ENCODE results near the gene FAM234B. TPM values are rescaled to one million over a fixed set of nuclear protein-coding genes. Genes with fewer than 3 reads are reported as not detected.

FAM234B gene
- polyA plus RNA-seq, 1 donor from 2014 or later = 20.5 TPM

- no peak overlapping the region for H2AFZ ChIP-seq (ENCODE audit: low read depth, low read length)
Observed at GRCh38 chr12:13032164-13032563, 12.0 kb upstream of the FAM234B start.

GRCh38 chr12:13033476-13033875 is 10.7 kb upstream of the FAM234B start:
- Histone ChIP-seq H3K4me2 (ENCODE audit: low read length) (no peak overlapping the region), H3K4me3 (ENCODE audit: low read length) (no peak overlapping the region), H3K27me3 (ENCODE audit: insufficient read depth, low read depth, low read length) (no peaks in the 10 kb centered on the region), H2AFZ (ENCODE audit: low read depth, low read length) (no peak overlapping the region), H3K36me3 (ENCODE audit: insufficient read depth, low read length) (no peaks in the 10 kb centered on the region), H3K9me3 (ENCODE audit: low read length) (no peaks in the 10 kb centered on the region), H3K27ac (ENCODE audit: low read length) (no peak overlapping the region), H3K9ac (ENCODE audit: low read length) (no peak overlapping the region), H3K9me2 (ENCODE audit: insufficient read depth, low read length) (no peaks in the 10 kb centered on the region), H3K79me2 (replicated peaks; ENCODE audit: insufficient read depth, low read length) (no peaks in the 10 kb centered on the region), H3F3A (ENCODE audit: insufficient read depth, low read length, poor library complexity, severe bottlenecking) (no peaks in the 10 kb centered on the region), H4K20me1 (ENCODE audit: insufficient read depth) (no peaks in the 10 kb centered on the region)
- TF ChIP-seq EZH2 (IDR thresholded peaks at IDR 0.05; ENCODE audit: borderline replicate concordance, insufficient read depth, low read length, poor library complexity, severe bottlenecking) = no peak
- no peak for TF ChIP-seq POLR2AphosphoS5 (IDR thresholded peaks at IDR 0.05)
- TF ChIP-seq CTCF (IDR thresholded peaks at IDR 0.05; ENCODE audit: poor library complexity, severe bottlenecking) = no peak
- no peak for TF ChIP-seq TAF1 (IDR thresholded peaks at IDR 0.05; ENCODE audit: low read depth)
- TF ChIP-seq REST (IDR thresholded peaks at IDR 0.05; ENCODE audit: borderline replicate concordance) = no peak
- TF ChIP-seq SMC3 (conservative IDR thresholded peaks at IDR 0.05; ENCODE audit: poor library complexity) = no peak
- TF ChIP-seq RAD21 (conservative IDR thresholded peaks at IDR 0.05) = no peak

More at GRCh38 chr12:13032164-13032563, 12.0 kb upstream of the FAM234B start:
- no peaks in the 10 kb centered on the region for H3K9me3 ChIP-seq (ENCODE audit: low read length)
- no peak overlapping the region for H3K4me2 ChIP-seq (ENCODE audit: low read length)
- H3F3A ChIP-seq (ENCODE audit: insufficient read depth, low read length, poor library complexity, severe bottlenecking) = no peaks in the 10 kb centered on the region
- no peaks in the 10 kb centered on the region for H3K9me2 ChIP-seq (ENCODE audit: insufficient read depth, low read length)
- no peaks in the 10 kb centered on the region for H4K20me1 ChIP-seq (ENCODE audit: insufficient read depth)
- TF ChIP-seq CTCF (IDR thresholded peaks at IDR 0.05; ENCODE audit: poor library complexity, severe bottlenecking) (no peak), EP300 (conservative IDR thresholded peaks at IDR 0.05; ENCODE audit: poor library complexity, severe bottlenecking) (no peak), MXI1 (conservative IDR thresholded peaks at IDR 0.05; ENCODE audit: poor library complexity, severe bottlenecking) (no peak), EZH2 (IDR thresholded peaks at IDR 0.05; ENCODE audit: borderline replicate concordance, insufficient read depth, low read length, poor library complexity, severe bottlenecking) (no peak), TAF1 (IDR thresholded peaks at IDR 0.05; ENCODE audit: low read depth) (no peak), POLR2AphosphoS5 (IDR thresholded peaks at IDR 0.05) (no peak), REST (IDR thresholded peaks at IDR 0.05; ENCODE audit: borderline replicate concordance) (no peak), SMC3 (conservative IDR thresholded peaks at IDR 0.05; ENCODE audit: poor library complexity) (no peak), RAD21 (conservative IDR thresholded peaks at IDR 0.05) (no peak)
- no peaks in the 10 kb centered on the region for H3K36me3 ChIP-seq (ENCODE audit: insufficient read depth, low read length)
- H3K9ac ChIP-seq (ENCODE audit: low read length) = no peak overlapping the region
- H3K4me3 ChIP-seq (ENCODE audit: low read length) = no peak overlapping the region
- H3K79me2 ChIP-seq (replicated peaks; ENCODE audit: insufficient read depth, low read length) = no peaks in the 10 kb centered on the region
- no peaks in the 10 kb centered on the region for H3K27me3 ChIP-seq (ENCODE audit: insufficient read depth, low read depth, low read length)
- H3K27ac ChIP-seq (ENCODE audit: low read length) = no peak overlapping the region
